HepG2 (cell line): ENCODE measurements around the gene APBB3.
"Not testable (repeated sequence)": the region's sequence is repeated elsewhere in the genome, so short reads cannot be mapped to it uniquely, and the experiment has no call there.

Experiments
- ETV6 ChIP-seq: sonication (generic); formaldehyde crosslinking; conservative IDR thresholded peaks from 2 replicates; pipeline ENCODE4 v1.4.0; 2020; ENCODE audit warnings: missing genetic modification reagents
- STAT5B ChIP-seq: sonication (generic); formaldehyde crosslinking; IDR thresholded peaks from 2 replicates; pipeline ENCODE4 v1.4.0; 2020; ENCODE audit warnings: missing genetic modification reagents
- TOE1 ChIP-seq: sonication (generic); formaldehyde crosslinking; IDR thresholded peaks from 2 replicates; pipeline ENCODE4 v1.4.0; 2020; ENCODE audit warnings: mild to moderate bottlenecking, missing genetic modification reagents
- TF ChIP-seq, protein P1 (sequence below): IDR thresholded peaks from 2 replicates; pipeline ENCODE4 v1.6.1; 2012; ENCODE audit warnings: inconsistent platforms
- TF ChIP-seq, protein P2 (sequence below): sonication (generic); formaldehyde crosslinking; IDR thresholded peaks from 2 replicates; pipeline ENCODE4 v1.5.0; 2020; ENCODE audit warnings: mild to moderate bottlenecking, missing genetic modification reagents, moderate library complexity
- TF ChIP-seq, protein P3 (sequence below): sonication (generic); formaldehyde crosslinking; IDR thresholded peaks from 2 replicates; pipeline ENCODE4 v1.4.0; 2020; ENCODE audit warnings: mild to moderate bottlenecking, low read depth, missing genetic modification reagents

DNA sequence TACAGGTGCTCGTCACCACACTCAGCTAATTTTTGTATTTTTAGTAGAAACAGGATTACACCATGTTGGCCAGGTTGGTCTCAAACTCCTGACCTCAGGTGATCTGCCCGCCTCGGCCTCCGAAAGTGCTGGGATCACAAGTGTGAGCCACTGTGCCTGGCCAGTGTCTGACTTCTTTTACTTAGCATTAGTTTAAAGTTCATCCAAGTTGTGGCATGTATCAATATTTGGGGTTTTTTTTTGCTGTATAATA, 39.0 kb upstream of the APBB3 start:
- TF ChIP-seq TOE1 (CRISPR knock-in tag); ETV6; STAT5B (CRISPR knock-in tag): not testable (repeated sequence)
- TF ChIP-seq, protein P1, sequence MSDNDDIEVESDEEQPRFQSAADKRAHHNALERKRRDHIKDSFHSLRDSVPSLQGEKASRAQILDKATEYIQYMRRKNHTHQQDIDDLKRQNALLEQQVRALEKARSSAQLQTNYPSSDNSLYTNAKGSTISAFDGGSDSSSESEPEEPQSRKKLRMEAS: not testable (repeated sequence)
- TF ChIP-seq, protein P2, sequence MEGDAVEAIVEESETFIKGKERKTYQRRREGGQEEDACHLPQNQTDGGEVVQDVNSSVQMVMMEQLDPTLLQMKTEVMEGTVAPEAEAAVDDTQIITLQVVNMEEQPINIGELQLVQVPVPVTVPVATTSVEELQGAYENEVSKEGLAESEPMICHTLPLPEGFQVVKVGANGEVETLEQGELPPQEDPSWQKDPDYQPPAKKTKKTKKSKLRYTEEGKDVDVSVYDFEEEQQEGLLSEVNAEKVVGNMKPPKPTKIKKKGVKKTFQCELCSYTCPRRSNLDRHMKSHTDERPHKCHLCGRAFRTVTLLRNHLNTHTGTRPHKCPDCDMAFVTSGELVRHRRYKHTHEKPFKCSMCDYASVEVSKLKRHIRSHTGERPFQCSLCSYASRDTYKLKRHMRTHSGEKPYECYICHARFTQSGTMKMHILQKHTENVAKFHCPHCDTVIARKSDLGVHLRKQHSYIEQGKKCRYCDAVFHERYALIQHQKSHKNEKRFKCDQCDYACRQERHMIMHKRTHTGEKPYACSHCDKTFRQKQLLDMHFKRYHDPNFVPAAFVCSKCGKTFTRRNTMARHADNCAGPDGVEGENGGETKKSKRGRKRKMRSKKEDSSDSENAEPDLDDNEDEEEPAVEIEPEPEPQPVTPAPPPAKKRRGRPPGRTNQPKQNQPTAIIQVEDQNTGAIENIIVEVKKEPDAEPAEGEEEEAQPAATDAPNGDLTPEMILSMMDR (CRISPR knock-in tag): not testable (repeated sequence)
- TF ChIP-seq, protein P3, sequence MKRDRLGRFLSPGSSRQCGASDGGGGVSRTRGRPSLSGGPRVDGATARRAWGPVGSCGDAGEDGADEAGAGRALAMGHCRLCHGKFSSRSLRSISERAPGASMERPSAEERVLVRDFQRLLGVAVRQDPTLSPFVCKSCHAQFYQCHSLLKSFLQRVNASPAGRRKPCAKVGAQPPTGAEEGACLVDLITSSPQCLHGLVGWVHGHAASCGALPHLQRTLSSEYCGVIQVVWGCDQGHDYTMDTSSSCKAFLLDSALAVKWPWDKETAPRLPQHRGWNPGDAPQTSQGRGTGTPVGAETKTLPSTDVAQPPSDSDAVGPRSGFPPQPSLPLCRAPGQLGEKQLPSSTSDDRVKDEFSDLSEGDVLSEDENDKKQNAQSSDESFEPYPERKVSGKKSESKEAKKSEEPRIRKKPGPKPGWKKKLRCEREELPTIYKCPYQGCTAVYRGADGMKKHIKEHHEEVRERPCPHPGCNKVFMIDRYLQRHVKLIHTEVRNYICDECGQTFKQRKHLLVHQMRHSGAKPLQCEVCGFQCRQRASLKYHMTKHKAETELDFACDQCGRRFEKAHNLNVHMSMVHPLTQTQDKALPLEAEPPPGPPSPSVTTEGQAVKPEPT (CRISPR knock-in tag): not testable (repeated sequence)
